Measurements from ENCODE around the gene SMPD3.

DNA sequence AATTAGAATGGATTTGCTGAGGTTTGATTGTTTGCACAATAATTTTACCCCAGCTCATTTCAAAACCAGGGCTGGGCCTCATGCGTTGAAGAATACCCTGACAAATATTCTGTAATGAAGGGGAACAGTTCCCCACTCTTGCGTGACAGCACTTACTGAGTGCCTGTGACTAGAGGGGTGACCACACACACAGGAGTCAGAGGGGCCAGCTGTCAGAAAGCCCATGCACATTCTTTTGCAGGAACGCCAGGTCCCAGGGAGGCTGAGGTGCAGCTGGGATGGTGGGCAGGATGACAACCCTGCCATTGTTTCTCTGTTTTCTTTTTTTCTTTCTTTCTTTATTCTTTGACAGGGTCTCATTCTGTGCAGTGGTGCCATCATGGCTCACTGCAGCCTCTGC, 44.6 kb downstream of the SMPD3 start:
- TF ChIP-seq POLR2A (IDR thresholded peaks at IDR 0.05; ENCODE audit: low read depth, low read length), result no peak
- no peak for TF ChIP-seq POLR2AphosphoS5 (IDR thresholded peaks at IDR 0.05; ENCODE audit: insufficient read depth, low read depth, low read length)
- TF ChIP-seq, protein P1, sequence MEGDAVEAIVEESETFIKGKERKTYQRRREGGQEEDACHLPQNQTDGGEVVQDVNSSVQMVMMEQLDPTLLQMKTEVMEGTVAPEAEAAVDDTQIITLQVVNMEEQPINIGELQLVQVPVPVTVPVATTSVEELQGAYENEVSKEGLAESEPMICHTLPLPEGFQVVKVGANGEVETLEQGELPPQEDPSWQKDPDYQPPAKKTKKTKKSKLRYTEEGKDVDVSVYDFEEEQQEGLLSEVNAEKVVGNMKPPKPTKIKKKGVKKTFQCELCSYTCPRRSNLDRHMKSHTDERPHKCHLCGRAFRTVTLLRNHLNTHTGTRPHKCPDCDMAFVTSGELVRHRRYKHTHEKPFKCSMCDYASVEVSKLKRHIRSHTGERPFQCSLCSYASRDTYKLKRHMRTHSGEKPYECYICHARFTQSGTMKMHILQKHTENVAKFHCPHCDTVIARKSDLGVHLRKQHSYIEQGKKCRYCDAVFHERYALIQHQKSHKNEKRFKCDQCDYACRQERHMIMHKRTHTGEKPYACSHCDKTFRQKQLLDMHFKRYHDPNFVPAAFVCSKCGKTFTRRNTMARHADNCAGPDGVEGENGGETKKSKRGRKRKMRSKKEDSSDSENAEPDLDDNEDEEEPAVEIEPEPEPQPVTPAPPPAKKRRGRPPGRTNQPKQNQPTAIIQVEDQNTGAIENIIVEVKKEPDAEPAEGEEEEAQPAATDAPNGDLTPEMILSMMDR (IDR thresholded peaks at IDR 0.05; ENCODE audit: extremely low read depth in 1 of 2, insufficient read depth in 1 of 2, low read depth in 1 of 2, low read length in 2 of 2), result no peak

All from endothelial cell of umbilical vein (primary cell).